DND-41 (cell line): Measurements from ENCODE around the gene KRTAP3-2.

Experiments used
- ATAC-seq: fragments of 200-7000 bp; cut with Tn5 transposase; 3 replicates; pipeline ENCODE4 v1.9.1; 2021; ENCODE audit warnings: low read depth; ENCODE audit not compliant: insufficient read depth
- DNase-seq: peaks from one replicate; pipeline ENCODE4 v3.0.0-alpha.2; 2020
- H2AFZ ChIP-seq: 2 replicates; pipeline ENCODE4 v1.6.0; 2012; ENCODE audit warnings: low read depth, low read length
- H3K27ac ChIP-seq: 2 replicates; pipeline ENCODE4 v1.5.1; 2012; ENCODE audit warnings: low read length, inconsistent platforms
- H3K27me3 ChIP-seq: fragments of 200-600 bp; sonication (generic); 2 replicates; pipeline ENCODE4 v1.6.0; 2012; ENCODE audit warnings: low read length, mild to moderate bottlenecking, inconsistent platforms; ENCODE audit not compliant: insufficient read depth, poor library complexity
- H3K36me3 ChIP-seq: 2 replicates; pipeline ENCODE4 v1.5.1; 2012; ENCODE audit warnings: low read length, inconsistent platforms; ENCODE audit not compliant: insufficient read depth
- H3K4me1 ChIP-seq: 2 replicates; pipeline ENCODE4 v1.5.1; 2012; ENCODE audit warnings: mild to moderate bottlenecking, low read length; ENCODE audit not compliant: insufficient read depth
- H3K4me2 ChIP-seq: 2 replicates; pipeline ENCODE4 v1.6.0; 2012; ENCODE audit warnings: mild to moderate bottlenecking, moderate library complexity, low read length, inconsistent platforms; ENCODE audit not compliant: insufficient read depth
- H3K4me3 ChIP-seq, 2 experiments: fragments of 200-600 bp in 1 of 2; shearing (Covaris generic) in 1 of 2; 2 replicates each; pipeline ENCODE4 v1.5.1; 2012 to 2016; ENCODE audit warnings: inconsistent platforms in 2 of 2, low read length in 2 of 2, mild to moderate bottlenecking in 2 of 2, low read depth in 1 of 2, moderate library complexity in 1 of 2
- H3K79me2 ChIP-seq: 2 replicates; pipeline ENCODE4 v1.6.0; 2012; ENCODE audit warnings: low read length, inconsistent platforms; ENCODE audit not compliant: insufficient read depth
- H3K9ac ChIP-seq: 2 replicates; pipeline ENCODE4 v1.6.0; 2012; ENCODE audit warnings: low read depth, mild to moderate bottlenecking, inconsistent platforms, low read length, moderate library complexity
- H3K9me3 ChIP-seq: 2 replicates; pipeline ENCODE4 v1.5.1; 2012; ENCODE audit warnings: low read length, moderate library complexity, mild to moderate bottlenecking, inconsistent platforms; ENCODE audit not compliant: insufficient read depth, severe bottlenecking
- H4K20me1 ChIP-seq: 2 replicates; pipeline ENCODE4 v1.6.0; 2012; ENCODE audit warnings: low read length; ENCODE audit not compliant: insufficient read depth
- EZH2 ChIP-seq: IDR thresholded peaks from 3 replicates; pipeline ENCODE4 v1.6.1; 2012; ENCODE audit warnings: borderline replicate concordance, low read depth, mild to moderate bottlenecking, moderate library complexity, low read length, inconsistent platforms; ENCODE audit not compliant: severe bottlenecking
- TF ChIP-seq, protein P1 (sequence below): IDR thresholded peaks from 2 replicates; pipeline ENCODE4 v1.5.1; 2012; ENCODE audit warnings: borderline replicate concordance, low read length, moderate library complexity, mild to moderate bottlenecking; ENCODE audit not compliant: poor library complexity, severe bottlenecking; ENCODE audit errors: extremely low read depth

Gene KRTAP3-2

DNA sequence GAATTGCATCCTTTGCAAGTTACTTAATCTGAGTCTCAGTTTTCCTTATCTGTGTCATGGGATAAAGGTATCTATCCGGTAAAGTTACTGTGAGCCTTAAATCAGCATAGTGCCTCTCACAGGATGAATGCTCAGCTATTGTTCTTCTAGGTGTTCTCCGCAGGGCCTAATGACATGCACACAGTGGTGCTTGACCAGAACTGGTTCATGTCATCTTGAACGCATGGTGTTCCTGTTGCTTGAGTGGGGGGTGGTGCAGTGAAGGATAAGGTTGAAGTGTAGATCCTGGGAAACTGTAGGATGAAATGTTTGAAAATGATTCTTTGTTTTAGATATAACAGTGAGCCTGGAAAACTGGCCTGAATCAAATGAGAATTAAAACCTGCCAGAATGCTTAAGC, 19.6 kb downstream of the KRTAP3-2 start:
- Histone ChIP-seq H3K9ac (no peak overlapping the region), H3K79me2 (no peaks in the 10 kb centered on the region), H3K27ac (no peak overlapping the region), H3K4me2 (no peak overlapping the region), H4K20me1 (no peaks in the 10 kb centered on the region), H3K27me3 (peaks cover 23% of the 10 kb centered on the region), H3K36me3 (no peaks in the 10 kb centered on the region), H2AFZ (no peak overlapping the region), H3K9me3 (no peaks in the 10 kb centered on the region), H3K4me1 (no peaks in the 10 kb centered on the region), H3K4me3 (no peak overlapping the region)
- ATAC-seq (no peak), DNase-seq (no peak)
- TF ChIP-seq, protein P1, sequence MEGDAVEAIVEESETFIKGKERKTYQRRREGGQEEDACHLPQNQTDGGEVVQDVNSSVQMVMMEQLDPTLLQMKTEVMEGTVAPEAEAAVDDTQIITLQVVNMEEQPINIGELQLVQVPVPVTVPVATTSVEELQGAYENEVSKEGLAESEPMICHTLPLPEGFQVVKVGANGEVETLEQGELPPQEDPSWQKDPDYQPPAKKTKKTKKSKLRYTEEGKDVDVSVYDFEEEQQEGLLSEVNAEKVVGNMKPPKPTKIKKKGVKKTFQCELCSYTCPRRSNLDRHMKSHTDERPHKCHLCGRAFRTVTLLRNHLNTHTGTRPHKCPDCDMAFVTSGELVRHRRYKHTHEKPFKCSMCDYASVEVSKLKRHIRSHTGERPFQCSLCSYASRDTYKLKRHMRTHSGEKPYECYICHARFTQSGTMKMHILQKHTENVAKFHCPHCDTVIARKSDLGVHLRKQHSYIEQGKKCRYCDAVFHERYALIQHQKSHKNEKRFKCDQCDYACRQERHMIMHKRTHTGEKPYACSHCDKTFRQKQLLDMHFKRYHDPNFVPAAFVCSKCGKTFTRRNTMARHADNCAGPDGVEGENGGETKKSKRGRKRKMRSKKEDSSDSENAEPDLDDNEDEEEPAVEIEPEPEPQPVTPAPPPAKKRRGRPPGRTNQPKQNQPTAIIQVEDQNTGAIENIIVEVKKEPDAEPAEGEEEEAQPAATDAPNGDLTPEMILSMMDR: no peak
- no peak for TF ChIP-seq EZH2

GRCh38 chr17:40978575-40979151, 21.0 kb downstream of the KRTAP3-2 start:
- Histone ChIP-seq H3K9me3 (no peaks in the 10 kb centered on the region), H3K4me3 (no peak overlapping the region), H3K27me3 (peaks cover 12% of the 10 kb centered on the region), H3K4me1 (no peaks in the 10 kb centered on the region), H3K79me2 (no peaks in the 10 kb centered on the region), H3K4me2 (no peak overlapping the region), H3K9ac (no peak overlapping the region), H3K36me3 (no peaks in the 10 kb centered on the region), H2AFZ (no peak overlapping the region), H3K27ac (no peak overlapping the region), H4K20me1 (no peaks in the 10 kb centered on the region)
- TF ChIP-seq, protein P1: no peak
- no peak for TF ChIP-seq EZH2
- ATAC-seq: no peak
- no peak for DNase-seq

DNA sequence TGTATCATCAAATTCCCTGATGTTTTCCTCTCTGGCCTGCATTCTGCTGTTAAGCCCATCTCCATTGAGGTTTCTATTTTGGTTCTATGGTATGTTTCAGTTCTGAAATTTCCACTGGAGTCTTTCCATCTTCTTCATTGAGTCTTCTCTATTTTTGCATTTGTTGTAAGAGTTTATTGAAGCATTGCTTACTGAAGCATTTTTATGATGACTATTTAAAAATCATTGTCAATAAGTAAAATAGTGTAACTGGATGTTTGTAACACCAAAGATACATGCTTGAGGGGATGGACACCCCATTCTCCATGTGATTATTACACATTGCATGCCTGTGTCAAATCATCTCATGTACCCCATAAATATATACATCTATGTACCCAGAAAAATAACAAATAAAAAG, 24.2 kb downstream of the KRTAP3-2 start:
- H3K4me3 ChIP-seq: no peak overlapping the region
- peaks cover 16% of the 10 kb centered on the region for H3K27me3 ChIP-seq
- no peak overlapping the region for H3K9ac ChIP-seq
- no peaks in the 10 kb centered on the region for H3K79me2 ChIP-seq
- no peak overlapping the region for H2AFZ ChIP-seq
- DNase-seq (no peak), ATAC-seq (no peak)
- TF ChIP-seq EZH2: no peak
- TF ChIP-seq, protein P1: no peak
- no peak overlapping the region for H3K27ac ChIP-seq
- H3K36me3 ChIP-seq: no peaks in the 10 kb centered on the region
- no peak overlapping the region for H3K4me2 ChIP-seq
- H4K20me1 ChIP-seq: no peaks in the 10 kb centered on the region
- H3K4me1 ChIP-seq: no peaks in the 10 kb centered on the region
- H3K9me3 ChIP-seq: no peaks in the 10 kb centered on the region
